CD4-positive, CD25-positive, alpha-beta regulatory T cell (primary cell): ENCODE data around the gene SNX8. TPM values are rescaled to one million over a fixed set of nuclear protein-coding genes. Genes with fewer than 3 reads are reported as not detected.

Experiments
- ATAC-seq, 2 donors: fragments of 150-1000 bp; cut with Tn5 transposase; one replicate each; pipeline ENCODE4 v1.10.0; 2021; ENCODE audit warnings: low read depth in 2 of 2, moderate number of reproducible peaks in 2 of 2, moderate library complexity in 1 of 2
- DNase-seq, 3 donors: peaks; one replicate each; pipeline versions ENCODE4 v3.0.0 to v3.0.0-alpha.2; 2012 to 2022; ENCODE audit warnings: mixed read lengths in 1 of 3
- H3K27ac ChIP-seq: one replicate; pipeline ENCODE4 v1.7.0; 2013; ENCODE audit warnings: mild to moderate bottlenecking, low read length; ENCODE audit not compliant: insufficient read depth, poor library complexity, severe bottlenecking
- H3K27me3 ChIP-seq: one replicate; pipeline ENCODE4 v1.7.0; 2013; ENCODE audit warnings: low read length; ENCODE audit not compliant: control insufficient read depth, insufficient read depth
- H3K36me3 ChIP-seq: one replicate; pipeline ENCODE4 v1.7.0; 2013; ENCODE audit warnings: mild to moderate bottlenecking, low read length, moderate library complexity; ENCODE audit not compliant: control insufficient read depth, insufficient read depth
- H3K4me1 ChIP-seq: 2 replicates; pipeline ENCODE4 v1.7.0; 2013; ENCODE audit warnings: mild to moderate bottlenecking, low read length; ENCODE audit not compliant: insufficient read depth, control insufficient read depth, poor library complexity, severe bottlenecking
- H3K4me3 ChIP-seq: one replicate; pipeline ENCODE4 v1.7.0; 2013; ENCODE audit warnings: low read depth, mild to moderate bottlenecking, low read length, moderate library complexity
- H3K9me3 ChIP-seq, 2 experiments: 1 replicate in 1 of 2; 2 replicates in 1 of 2; pipeline ENCODE4 v1.7.0; 2013; ENCODE audit warnings: low read length in 2 of 2, mild to moderate bottlenecking in 1 of 2, moderate library complexity in 1 of 2; ENCODE audit not compliant: control insufficient read depth in 2 of 2
- H3K27ac Mint-ChIP-seq, 3 donors: one replicate each; pipeline ENCODE4 v1.8.0; 2020 to 2022; ENCODE audit warnings: mild to moderate bottlenecking in 3 of 3, mixed read lengths in 3 of 3, moderate library complexity in 2 of 3
- H3K27me3 Mint-ChIP-seq: one replicate; pipeline ENCODE4 v1.8.0; 2022; ENCODE audit warnings: mild to moderate bottlenecking, mixed read lengths
- H3K36me3 Mint-ChIP-seq: one replicate; pipeline ENCODE4 v1.8.0; 2020; ENCODE audit warnings: mixed read lengths
- H3K4me1 Mint-ChIP-seq, 4 donors: one replicate each; pipeline ENCODE4 v1.8.0; 2020 to 2022; ENCODE audit warnings: mixed read lengths in 4 of 4, mild to moderate bottlenecking in 1 of 4
- H3K4me3 Mint-ChIP-seq, 4 donors: one replicate each; pipeline ENCODE4 v1.8.0; 2020 to 2022; ENCODE audit warnings: mild to moderate bottlenecking in 4 of 4, mixed read lengths in 4 of 4, moderate library complexity in 3 of 4
- H3K9me3 Mint-ChIP-seq, 7 donors: one replicate each; pipeline ENCODE4 v1.8.0; 2020 to 2022; ENCODE audit warnings: mixed read lengths in 7 of 7, mild to moderate bottlenecking in 3 of 7, moderate library complexity in 2 of 7
- polyA plus RNA-seq, 4 donors: library from polyadenylated mRNA; unstranded; fragments of 300-500 nt; fragmentation: Illumina TruSeq; gene quantifications; one replicate each; pipeline ENCODE4 v1.2.3, GENCODE V29; 2021
- total RNA-seq: library from RNA; stranded (reverse); gene quantifications from one replicate; pipeline ENCODE4 v1.2.3, GENCODE V29; 2022

Gene SNX8
- total and polyA plus RNA-seq, 5 donors from 2014 or later: 5.7 to 14.5 (median 9.5) TPM

DNA sequence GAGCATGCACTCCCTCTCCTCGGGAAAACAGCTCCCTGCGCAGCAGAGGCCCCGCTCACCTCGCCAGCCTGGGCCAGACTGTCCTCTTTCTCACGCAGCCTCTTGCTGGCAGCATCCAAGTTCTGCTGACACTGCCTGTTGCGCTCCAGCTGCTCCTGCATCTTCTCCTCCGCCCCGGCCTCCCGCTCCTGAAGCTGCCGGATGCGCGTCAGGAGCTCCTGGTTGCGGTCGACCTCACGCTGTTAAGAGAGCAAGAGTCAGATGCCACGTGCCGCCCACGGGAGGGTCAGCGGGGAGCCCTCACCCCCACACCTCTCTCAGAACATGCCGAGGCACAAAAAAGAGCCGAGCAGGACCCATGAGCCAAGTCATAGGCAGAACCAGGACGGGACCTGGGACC is 91.7 kb downstream of the SNX8 start:
- DNase-seq (no peak), ATAC-seq (no peak)
- no peaks in the 10 kb centered on the region for H3K27me3 Mint-ChIP-seq
- Histone ChIP-seq H3K4me3 (no peak overlapping the region), H3K27ac (no peak overlapping the region), H3K27me3 (no peaks in the 10 kb centered on the region), H3K4me1 (no peaks in the 10 kb centered on the region), H3K36me3 (peaks cover 37% of the 10 kb centered on the region), H3K9me3 (no peaks in the 10 kb centered on the region)
- peaks cover 17% of the 10 kb centered on the region for H3K36me3 Mint-ChIP-seq
- H3K9me3 Mint-ChIP-seq: peaks cover 0 to 1% (median 0%) of the 10 kb centered on the region in 7 donors
- H3K27ac Mint-ChIP-seq: no peak overlapping the region
- peaks cover 0 to 9% (median 3%) of the 10 kb centered on the region in 4 donors for H3K4me1 Mint-ChIP-seq
- H3K4me3 Mint-ChIP-seq: no peak overlapping the region

GRCh38 chr7:2220954-2221353 is 93.3 kb downstream of the SNX8 start:
- H3K4me1 ChIP-seq: no peaks in the 10 kb centered on the region
- Mint-ChIP-seq H3K27me3 (no peaks in the 10 kb centered on the region), H3K4me3 (no peak overlapping the region), H3K9me3 (peaks cover 0 to 1% (median 0%) of the 10 kb centered on the region in 7 donors), H3K27ac (no peak overlapping the region), H3K4me1 (peaks cover 0 to 7% (median 2%) of the 10 kb centered on the region in 4 donors), H3K36me3 (peaks cover 20% of the 10 kb centered on the region)
- no peak overlapping the region for H3K4me3 ChIP-seq
- H3K27ac ChIP-seq: no peak overlapping the region
- ATAC-seq (no peak), DNase-seq (no peak)
- no peaks in the 10 kb centered on the region for H3K9me3 ChIP-seq
- H3K27me3 ChIP-seq: no peaks in the 10 kb centered on the region
- peaks cover 48% of the 10 kb centered on the region for H3K36me3 ChIP-seq

- DNase-seq (no peak), ATAC-seq (no peak)
- Histone ChIP-seq H3K9me3 (no peaks in the 10 kb centered on the region), H3K36me3 (peaks cover 48% of the 10 kb centered on the region), H3K4me3 (no peak overlapping the region), H3K27ac (no peak overlapping the region), H3K4me1 (no peaks in the 10 kb centered on the region), H3K27me3 (no peaks in the 10 kb centered on the region)
- H3K36me3 Mint-ChIP-seq: peaks cover 22% of the 10 kb centered on the region
- H3K27me3 Mint-ChIP-seq: no peaks in the 10 kb centered on the region
- no peak overlapping the region for H3K4me3 Mint-ChIP-seq
- H3K9me3 Mint-ChIP-seq: peaks cover 0 to 1% (median 0%) of the 10 kb centered on the region in 7 donors
- no peak overlapping the region for H3K27ac Mint-ChIP-seq
- peaks cover 0 to 5% (median 1%) of the 10 kb centered on the region in 4 donors for H3K4me1 Mint-ChIP-seq
Measured at GRCh38 chr7:2220506-2220905, 93.7 kb downstream of the SNX8 start.

DNA sequence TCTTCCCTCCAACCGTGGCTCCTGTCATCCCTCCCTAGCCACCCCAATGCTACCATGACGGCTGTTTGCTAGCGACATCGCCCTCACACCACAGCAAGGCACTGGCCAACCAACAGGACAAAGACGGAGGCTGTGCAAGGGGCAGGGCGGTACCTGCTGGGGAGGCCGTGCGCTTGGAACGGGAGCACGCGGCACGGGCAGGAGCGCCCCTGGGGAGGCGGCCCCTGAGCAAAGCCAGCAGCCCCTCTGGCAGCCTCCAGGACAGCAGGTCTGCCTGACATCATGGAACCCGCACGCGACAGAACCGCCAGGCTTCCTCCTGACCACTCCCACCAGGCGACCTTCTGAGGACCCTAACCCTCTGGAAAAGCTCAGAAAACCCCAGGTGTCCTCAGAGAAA is 94.2 kb downstream of the SNX8 start:
- no peak overlapping the region for H3K4me3 Mint-ChIP-seq
- peaks cover 0 to 1% (median 0%) of the 10 kb centered on the region in 7 donors for H3K9me3 Mint-ChIP-seq
- DNase-seq (no peak), ATAC-seq (no peak)
- H3K27me3 ChIP-seq: no peaks in the 10 kb centered on the region
- H3K27ac Mint-ChIP-seq: no peak overlapping the region
- no peak overlapping the region for H3K27ac ChIP-seq
- peaks cover 0 to 5% (median 2%) of the 10 kb centered on the region in 4 donors for H3K4me1 Mint-ChIP-seq
- no peaks in the 10 kb centered on the region for H3K4me1 ChIP-seq
- H3K36me3 ChIP-seq: peaks cover 46% of the 10 kb centered on the region
- no peaks in the 10 kb centered on the region for H3K9me3 ChIP-seq
- H3K36me3 Mint-ChIP-seq: peaks cover 23% of the 10 kb centered on the region
- no peaks in the 10 kb centered on the region for H3K27me3 Mint-ChIP-seq
- H3K4me3 ChIP-seq: no peak overlapping the region

DNA sequence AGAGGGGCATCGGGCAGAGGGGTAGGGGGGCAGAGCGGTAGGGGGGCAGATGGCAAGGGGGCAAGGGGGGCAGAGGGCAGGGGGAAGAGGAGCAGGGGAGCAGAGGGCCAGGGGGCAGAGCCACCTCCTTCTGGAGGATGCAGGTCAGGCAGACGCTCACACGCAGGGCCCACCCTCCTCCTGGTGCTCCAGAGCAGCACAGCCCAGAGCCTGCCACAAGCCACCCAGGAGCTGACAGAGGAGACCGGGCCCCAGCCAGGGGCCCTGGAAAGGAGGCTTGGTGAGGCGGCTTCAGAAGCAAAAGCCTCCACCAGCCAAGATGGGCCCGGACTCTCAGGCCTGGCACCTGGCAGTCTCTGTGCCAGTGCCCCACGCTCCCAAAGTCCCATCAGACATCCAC is 94.6 kb downstream of the SNX8 start:
- no peaks in the 10 kb centered on the region for H3K27me3 ChIP-seq
- Mint-ChIP-seq H3K9me3 (peaks cover 0 to 1% (median 0%) of the 10 kb centered on the region in 7 donors), H3K36me3 (peaks cover 23% of the 10 kb centered on the region), H3K27me3 (no peaks in the 10 kb centered on the region), H3K27ac (no peak overlapping the region), H3K4me1 (peaks cover 0 to 8% (median 3%) of the 10 kb centered on the region in 4 donors), H3K4me3 (no peak overlapping the region)
- H3K27ac ChIP-seq: no peak overlapping the region
- DNase-seq (no peak), ATAC-seq (no peak)
- peaks cover 3% of the 10 kb centered on the region for H3K4me1 ChIP-seq
- peaks cover 42% of the 10 kb centered on the region for H3K36me3 ChIP-seq
- H3K9me3 ChIP-seq: no peaks in the 10 kb centered on the region
- H3K4me3 ChIP-seq: no peak overlapping the region

GRCh38 chr7:2219136-2219535 is 95.1 kb downstream of the SNX8 start:
- H3K36me3 Mint-ChIP-seq: peaks cover 20% of the 10 kb centered on the region
- H3K4me1 Mint-ChIP-seq: peaks cover 0 to 10% (median 2%) of the 10 kb centered on the region in 4 donors
- H3K9me3 ChIP-seq: no peaks in the 10 kb centered on the region
- H3K9me3 Mint-ChIP-seq: peaks cover 0 to 1% (median 0%) of the 10 kb centered on the region in 7 donors
- H3K27ac Mint-ChIP-seq: no peak overlapping the region
- H3K36me3 ChIP-seq: peaks cover 38% of the 10 kb centered on the region
- H3K27me3 Mint-ChIP-seq: no peaks in the 10 kb centered on the region
- peaks cover 7% of the 10 kb centered on the region for H3K4me1 ChIP-seq
- no peak overlapping the region for H3K4me3 Mint-ChIP-seq
- no peak for DNase-seq
- no peak overlapping the region for H3K4me3 ChIP-seq
- no peaks in the 10 kb centered on the region for H3K27me3 ChIP-seq
- no peak for ATAC-seq
- H3K27ac ChIP-seq: no peak overlapping the region

DNA sequence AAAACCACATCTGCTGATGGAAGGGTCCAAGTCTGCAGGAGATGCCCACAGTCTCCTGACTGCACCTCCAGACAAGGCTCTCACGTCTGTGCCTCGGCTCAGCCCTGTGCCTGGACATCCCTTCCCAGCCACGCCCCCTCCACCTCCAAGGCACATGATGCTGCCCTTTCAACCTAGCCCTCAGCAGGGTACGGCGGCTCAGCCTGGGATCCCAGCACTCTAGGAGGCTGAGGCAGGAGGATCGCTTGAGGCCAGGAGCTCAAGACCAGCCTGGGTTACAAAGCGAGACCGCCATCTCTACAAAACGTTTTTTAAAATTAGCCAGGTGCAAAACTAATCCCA is 95.8 kb downstream of the SNX8 start:
- Mint-ChIP-seq H3K4me1 (peaks cover 0 to 11% (median 5%) of the 10 kb centered on the region in 4 donors), H3K27me3 (no peaks in the 10 kb centered on the region), H3K4me3 (no peak overlapping the region), H3K27ac (no peak overlapping the region), H3K36me3 (peaks cover 23% of the 10 kb centered on the region), H3K9me3 (peaks cover 0 to 1% (median 0%) of the 10 kb centered on the region in 7 donors)
- no peaks in the 10 kb centered on the region for H3K9me3 ChIP-seq
- peaks cover 40% of the 10 kb centered on the region for H3K36me3 ChIP-seq
- H3K27ac ChIP-seq: no peak overlapping the region
- peaks cover 7% of the 10 kb centered on the region for H3K4me1 ChIP-seq
- DNase-seq: no peak
- H3K27me3 ChIP-seq: no peaks in the 10 kb centered on the region
- H3K4me3 ChIP-seq: no peak overlapping the region
- ATAC-seq: no peak

DNA sequence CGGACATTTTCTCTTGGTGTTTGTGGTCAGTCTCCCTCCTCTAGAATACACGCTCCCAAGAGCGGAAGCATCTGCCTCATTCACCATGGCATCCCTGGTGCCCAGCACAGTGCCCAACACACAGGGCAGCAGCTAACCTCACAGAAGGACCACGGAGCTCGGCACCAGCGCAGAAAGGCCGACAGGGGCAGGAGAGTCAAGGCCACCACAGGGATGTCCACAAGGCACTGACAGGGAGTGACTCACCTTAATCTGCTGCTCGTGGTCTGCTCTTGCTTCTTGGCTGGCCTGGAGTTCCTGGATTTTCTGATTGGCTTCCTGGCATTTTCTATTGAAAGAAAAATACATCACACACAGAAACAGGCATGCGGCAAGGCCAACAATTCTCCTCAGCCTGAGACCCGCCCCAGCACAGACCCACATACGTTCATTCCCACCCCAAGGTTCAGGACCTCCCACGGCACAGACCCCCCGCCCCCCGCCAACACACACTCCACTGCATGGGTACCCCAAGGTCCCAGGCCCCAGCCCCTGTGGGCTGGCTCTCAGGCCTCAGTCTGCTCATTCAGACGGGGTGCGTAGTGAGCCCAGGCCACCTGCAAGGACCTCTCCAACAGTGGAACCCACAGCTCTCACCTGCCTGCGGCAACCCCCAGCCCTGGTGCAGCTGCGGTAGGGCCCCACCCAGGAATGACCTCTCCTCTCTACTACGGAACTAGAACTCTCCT is 96.4 kb downstream of the SNX8 start:
- Mint-ChIP-seq H3K27ac (no peak overlapping the region), H3K36me3 (peaks cover 25% of the 10 kb centered on the region), H3K9me3 (peaks cover 0 to 1% (median 0%) of the 10 kb centered on the region in 7 donors), H3K4me3 (no peak overlapping the region), H3K27me3 (no peaks in the 10 kb centered on the region), H3K4me1 (peaks cover 0 to 11% (median 5%) of the 10 kb centered on the region in 4 donors)
- Histone ChIP-seq H3K4me1 (peaks cover 7% of the 10 kb centered on the region), H3K27ac (no peak overlapping the region), H3K9me3 (no peaks in the 10 kb centered on the region), H3K4me3 (no peak overlapping the region), H3K27me3 (no peaks in the 10 kb centered on the region), H3K36me3 (peaks cover 45% of the 10 kb centered on the region)
- DNase-seq (no peak), ATAC-seq (no peak)
